OCI-LY7 (cell line): Measurements from ENCODE around the gene NCOA5. TPM values are rescaled to one million over a fixed set of nuclear protein-coding genes. Genes with fewer than 3 reads are reported as not detected.

Experiments used
- BruUV-seq: library from RNA; stranded (reverse); fragments of 400-500 nt; replicated peaks from 2 replicates; lab custom pipeline; 2021; lab: Mats Ljungman, UMichigan
- CTCF ChIA-PET: fragments of 300-600 bp; sonication (Branson Sonifier 250); formaldehyde crosslinking; loops from one replicate; lab custom pipeline; 2022; ENCODE audit warnings: antibody characterized with exemption; ENCODE audit not compliant: unreplicated experiment; lab: Charles Lee
- POLR2A ChIA-PET: fragments of 300-600 bp; sonication (Branson Sonifier 250); formaldehyde crosslinking; loops from one replicate; lab custom pipeline; 2022; ENCODE audit warnings: antibody characterized with exemption; lab: Charles Lee
- DNase-seq: peaks from one replicate; pipeline ENCODE4 v3.0.0-alpha.2; 2015; ENCODE audit warnings: low spot score
- H2AFZ ChIP-seq: fragments of 200-600 bp; sonication (generic), shearing (Covaris generic); 2 replicates; pipeline ENCODE4 v1.6.1; 2014; ENCODE audit warnings: mild to moderate bottlenecking, antibody characterized with exemption, low read length, moderate library complexity
- H3K27ac ChIP-seq: fragments of 200-600 bp; sonication (generic); 2 replicates; pipeline ENCODE4 v1.5.1; 2014; ENCODE audit warnings: mixed run types, low read depth, mild to moderate bottlenecking, moderate library complexity, low read length, inconsistent platforms; ENCODE audit not compliant: poor library complexity, severe bottlenecking
- H3K36me3 ChIP-seq: fragments of 200-600 bp; sonication (generic); 2 replicates; pipeline ENCODE4 v1.6.1; 2014; ENCODE audit warnings: mild to moderate bottlenecking, antibody characterized with exemption, low read length, moderate library complexity, mixed read lengths; ENCODE audit not compliant: insufficient read depth
- H3K4me1 ChIP-seq: fragments of 200-600 bp; sonication (generic); 2 replicates; pipeline ENCODE4 v1.5.1; 2014; ENCODE audit warnings: mild to moderate bottlenecking, low read length; ENCODE audit not compliant: insufficient read depth, poor library complexity, severe bottlenecking
- H3K4me2 ChIP-seq: fragments of 200-600 bp; sonication (generic); 2 replicates; pipeline ENCODE4 v1.6.1; 2014; ENCODE audit warnings: mild to moderate bottlenecking, low read length
- H3K4me3 ChIP-seq: fragments of 200-600 bp; sonication (generic); 2 replicates; pipeline ENCODE4 v1.5.1; 2014; ENCODE audit warnings: mild to moderate bottlenecking, low read depth, low read length; ENCODE audit not compliant: poor library complexity, severe bottlenecking
- H3K79me2 ChIP-seq: fragments of 200-600 bp; sonication (generic); 2 replicates; pipeline ENCODE4 v1.6.1; 2016; ENCODE audit warnings: low read depth, mild to moderate bottlenecking, low read length, moderate library complexity, mixed read lengths; ENCODE audit not compliant: insufficient read depth
- H3K9me2 ChIP-seq: fragments of 200-600 bp; sonication (generic); 2 replicates; pipeline ENCODE4 v1.6.1; 2016; ENCODE audit warnings: mild to moderate bottlenecking, low read length, mixed read lengths; ENCODE audit not compliant: insufficient read depth
- H3K9me3 ChIP-seq: fragments of 200-600 bp; sonication (generic); 2 replicates; pipeline ENCODE4 v1.6.1; 2014; ENCODE audit warnings: mild to moderate bottlenecking, mixed run types, low read length, mixed read lengths
- H4K20me1 ChIP-seq: fragments of 200-600 bp; sonication (generic); 2 replicates; pipeline ENCODE4 v1.6.1; 2014; ENCODE audit warnings: mild to moderate bottlenecking, antibody characterized with exemption, low read length, moderate library complexity, mixed read lengths; ENCODE audit not compliant: insufficient read depth
- EZH2phosphoT487 ChIP-seq: fragments of 200-600 bp; sonication (generic); IDR thresholded peaks from 2 replicates; pipeline ENCODE4 v1.6.1; 2018; ENCODE audit warnings: low read depth, borderline replicate concordance, mild to moderate bottlenecking, mixed run types, antibody characterized with exemption, low read length, moderate library complexity, mixed read lengths
- intact Hi-C: fragments of 100-400 bp; cut with micrococcal nuclease; formaldehyde crosslinking; loops from one replicate; pipeline ENCODE4 v1.10.0; 2022; ENCODE audit not compliant: unreplicated experiment
- total RNA-seq, 2 experiments: library from RNA; depleted of rRNA in 1 of 2; stranded (reverse); fragments of >200 nt in 1 of 2; shearing (Covaris generic) in 1 of 2; gene quantifications; 2 replicates each; pipeline ENCODE4 v1.2.3, GENCODE V29; 2014 to 2022
- TF ChIP-seq, protein P1 (sequence below): fragments of 200-600 bp; sonication (generic); conservative IDR thresholded peaks from 2 replicates; pipeline ENCODE4 v1.5.1; 2014; ENCODE audit warnings: mild to moderate bottlenecking, antibody characterized with exemption, low read length, moderate library complexity, mixed read lengths

NCOA5 gene
- total RNA-seq, 2 experiments from 2014 or later, result 23.4 to 33.7 TPM

DNA sequence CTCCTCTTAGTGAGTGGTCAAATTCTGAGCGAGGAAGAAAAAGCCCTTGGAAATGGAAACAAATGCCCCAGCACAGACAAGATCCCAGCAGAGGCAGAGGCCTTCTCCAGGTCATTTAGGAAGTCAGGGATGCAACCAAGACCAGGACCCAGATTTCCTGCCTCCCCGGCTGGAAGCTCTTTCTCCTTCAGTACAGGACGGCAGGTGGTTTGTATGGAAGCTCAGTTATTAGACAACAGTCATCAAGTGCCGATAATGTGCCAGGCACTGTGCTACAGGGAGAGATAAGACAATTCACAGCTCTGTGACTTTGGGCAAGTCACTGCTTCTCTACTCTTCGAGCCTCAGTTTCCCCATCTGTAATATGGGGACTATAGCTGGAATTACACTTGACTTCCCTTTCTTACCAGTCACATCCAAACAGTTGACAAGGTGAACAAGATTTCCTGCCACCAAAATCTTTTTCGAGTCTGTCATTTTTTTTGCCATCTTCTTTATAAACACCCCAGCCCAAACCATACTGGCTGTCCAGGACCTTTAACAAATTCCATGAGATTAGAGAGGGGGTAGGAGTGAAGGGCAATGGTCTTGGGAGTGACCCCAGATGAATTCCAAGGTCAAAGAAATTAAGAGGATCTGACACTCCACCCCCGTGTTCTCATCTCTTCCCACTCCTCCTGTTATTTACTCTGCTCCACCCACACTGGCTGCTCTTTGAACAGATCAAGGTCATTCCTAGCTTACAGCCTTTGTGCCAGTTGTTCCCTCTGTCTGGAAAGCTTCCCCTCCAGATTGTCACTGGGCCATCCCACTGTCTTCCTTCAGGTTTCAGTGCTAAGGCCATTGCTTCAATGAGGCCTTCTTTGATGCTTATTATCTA, 75.0 kb downstream of the NCOA5 start:
- peak overlapping the region; percentile 32; the same call in 1 of the 2 replicates for H2AFZ ChIP-seq
- POLR2A ChIA-PET, result interaction anchor here (0.9 kb wide), 1 partner anchor 58 kb away, joined by 3 read pairs; no protein-coding TSS in a partner anchor
- DNase-seq, result no peak

GRCh38 chr20:46013829-46014516, 75.8 kb downstream of the NCOA5 start:
- intact Hi-C loops, result loop anchor here (1.0 kb wide), 1 partner anchor 27 kb away; no protein-coding TSS in a partner anchor
- BruUV-seq, result no TSS peak
- Histone ChIP-seq H3K9me2 (no peaks in the 10 kb centered on the region), H4K20me1 (no peaks in the 10 kb centered on the region), H3K79me2 (no peaks in the 10 kb centered on the region), H3K9me3 (peaks cover 9% of the 10 kb centered on the region; the same call in 1 of the 2 replicates), H3K4me3 (peak overlapping the region; percentile 45), H3K27ac (no peak overlapping the region), H3K36me3 (no peaks in the 10 kb centered on the region), H3K4me1 (peaks cover 9% of the 10 kb centered on the region), H3K4me2 (peak overlapping the region; percentile 60), H2AFZ (peak overlapping the region; percentile 32; the same call in 1 of the 2 replicates)
- POLR2A ChIA-PET, result no interaction called here
- peak; percentile 81 for DNase-seq
- TF ChIP-seq EZH2phosphoT487, result no peak
- TF ChIP-seq, protein P1, sequence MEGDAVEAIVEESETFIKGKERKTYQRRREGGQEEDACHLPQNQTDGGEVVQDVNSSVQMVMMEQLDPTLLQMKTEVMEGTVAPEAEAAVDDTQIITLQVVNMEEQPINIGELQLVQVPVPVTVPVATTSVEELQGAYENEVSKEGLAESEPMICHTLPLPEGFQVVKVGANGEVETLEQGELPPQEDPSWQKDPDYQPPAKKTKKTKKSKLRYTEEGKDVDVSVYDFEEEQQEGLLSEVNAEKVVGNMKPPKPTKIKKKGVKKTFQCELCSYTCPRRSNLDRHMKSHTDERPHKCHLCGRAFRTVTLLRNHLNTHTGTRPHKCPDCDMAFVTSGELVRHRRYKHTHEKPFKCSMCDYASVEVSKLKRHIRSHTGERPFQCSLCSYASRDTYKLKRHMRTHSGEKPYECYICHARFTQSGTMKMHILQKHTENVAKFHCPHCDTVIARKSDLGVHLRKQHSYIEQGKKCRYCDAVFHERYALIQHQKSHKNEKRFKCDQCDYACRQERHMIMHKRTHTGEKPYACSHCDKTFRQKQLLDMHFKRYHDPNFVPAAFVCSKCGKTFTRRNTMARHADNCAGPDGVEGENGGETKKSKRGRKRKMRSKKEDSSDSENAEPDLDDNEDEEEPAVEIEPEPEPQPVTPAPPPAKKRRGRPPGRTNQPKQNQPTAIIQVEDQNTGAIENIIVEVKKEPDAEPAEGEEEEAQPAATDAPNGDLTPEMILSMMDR, result peak; percentile 88
- CTCF ChIA-PET, result interaction anchor here (0.8 kb wide), 1 partner anchor 11 kb away, joined by 3 read pairs; no protein-coding TSS in a partner anchor

More for the DNA sequence above, 75.0 kb downstream of the NCOA5 start:
- H3K36me3 ChIP-seq, result no peaks in the 10 kb centered on the region
- peaks cover 9% of the 10 kb centered on the region; the same call in 1 of the 2 replicates for H3K9me3 ChIP-seq
- H3K79me2 ChIP-seq, result no peaks in the 10 kb centered on the region
- H3K4me1 ChIP-seq, result peaks cover 9% of the 10 kb centered on the region
- no peaks in the 10 kb centered on the region for H3K9me2 ChIP-seq
- H4K20me1 ChIP-seq, result no peaks in the 10 kb centered on the region
- no TSS peak for BruUV-seq
- intact Hi-C loops, result loop anchor here (1.0 kb wide), 1 partner anchor 27 kb away; no protein-coding TSS in a partner anchor
- CTCF ChIA-PET, result interaction anchor here (0.8 to 1.1 kb wide), 2 partner anchors 10 to 28 kb away, joined by 3 to 4 read pairs; no protein-coding TSS in a partner anchor
- peak overlapping the region; percentile 60 for H3K4me2 ChIP-seq
- no peak overlapping the region for H3K27ac ChIP-seq
- no peak for TF ChIP-seq EZH2phosphoT487
- TF ChIP-seq, protein P1, result no peak
- H3K4me3 ChIP-seq, result no peak overlapping the region
